Fibroblast of the aortic adventitia (primary cell): ENCODE data around the gene ELMO1. TPM values are rescaled to one million over a fixed set of nuclear protein-coding genes. Genes with fewer than 3 reads are reported as not detected.
"Not testable (repeated sequence)": the region's sequence is repeated elsewhere in the genome, so short reads cannot be mapped to it uniquely, and the experiment has no call there.

Experiments
- DNase-seq: peaks from one replicate; pipeline ENCODE4 v3.0.0-alpha.2; 2010; ENCODE audit warnings: low read depth
- H3K4me3 ChIP-seq: 2 replicates; pipeline ENCODE4 v1.5.1; 2011; ENCODE audit warnings: low read depth, mild to moderate bottlenecking, control low read depth, low read length, moderate library complexity
- CTCF ChIP-seq: IDR thresholded peaks from 2 replicates; pipeline ENCODE4 v1.5.1; 2011; ENCODE audit warnings: mild to moderate bottlenecking, low read length, control low read depth, inconsistent platforms; ENCODE audit not compliant: insufficient read depth
- total RNA-seq: library from RNA; depleted of rRNA; stranded (reverse); fragments of >200 nt; gene quantifications from 2 replicates; pipeline ENCODE4 v1.2.3, GENCODE V29; 2012; ENCODE audit warnings: low replicate concordance

Gene ELMO1
- total RNA-seq, 1 donor, result 1.3 TPM

GRCh38 chr7:36985316-36985715 lies 463.3 kb downstream of the ELMO1 start:
- no peak for DNase-seq
- TF ChIP-seq CTCF, result no peak
- H3K4me3 ChIP-seq, result no peak overlapping the region

- no peak for DNase-seq
- no peak overlapping the region for H3K4me3 ChIP-seq
- TF ChIP-seq CTCF, result no peak
Observed at GRCh38 chr7:36984710-36985312, 463.9 kb downstream of the ELMO1 start.

GRCh38 chr7:36984041-36984521 lies 464.6 kb downstream of the ELMO1 start:
- no peak for DNase-seq
- H3K4me3 ChIP-seq, result no peak overlapping the region
- no peak for TF ChIP-seq CTCF

GRCh38 chr7:36982766-36983165 lies 465.9 kb downstream of the ELMO1 start:
- no peak for TF ChIP-seq CTCF
- DNase-seq, result no peak
- H3K4me3 ChIP-seq, result no peak overlapping the region

GRCh38 chr7:36979810-36980248 lies 468.8 kb downstream of the ELMO1 start:
- no peak overlapping the region for H3K4me3 ChIP-seq
- TF ChIP-seq CTCF, result no peak
- DNase-seq, result peak; percentile 54

- TF ChIP-seq CTCF, result no peak
- H3K4me3 ChIP-seq, result no peak overlapping the region
- DNase-seq, result no peak
Observed at GRCh38 chr7:36978461-36978860, 470.2 kb downstream of the ELMO1 start.

- no peak for DNase-seq
- no peak for TF ChIP-seq CTCF
- H3K4me3 ChIP-seq, result no peak overlapping the region
Observed at GRCh38 chr7:36977878-36978277, 470.8 kb downstream of the ELMO1 start.

- H3K4me3 ChIP-seq, DNase-seq: not testable (repeated sequence)
Observed at GRCh38 chr7:36973534-36973933, 475.1 kb downstream of the ELMO1 start.
